SK-N-MC (cell line): ENCODE measurements around the gene TNIK.

Source experiments
- EZH2 ChIP-seq: fragments of 200-600 bp; sonication (generic); IDR thresholded peaks from one replicate; pipeline ENCODE4 v1.6.1; 2017; ENCODE audit warnings: antibody characterized with exemption
- FOXP2 ChIP-seq: optimal IDR thresholded peaks from 2 replicates; pipeline ENCODE3; 2011; ENCODE audit warnings: mild to moderate bottlenecking, moderate library complexity; ENCODE audit not compliant: insufficient read depth; ENCODE audit errors: extremely low read length, control extremely low read depth
- POLR2AphosphoS5 ChIP-seq: IDR thresholded peaks from 2 replicates; pipeline ENCODE4 v1.6.1; 2012; ENCODE audit warnings: mild to moderate bottlenecking, low read depth, low read length, borderline replicate concordance

DNA sequence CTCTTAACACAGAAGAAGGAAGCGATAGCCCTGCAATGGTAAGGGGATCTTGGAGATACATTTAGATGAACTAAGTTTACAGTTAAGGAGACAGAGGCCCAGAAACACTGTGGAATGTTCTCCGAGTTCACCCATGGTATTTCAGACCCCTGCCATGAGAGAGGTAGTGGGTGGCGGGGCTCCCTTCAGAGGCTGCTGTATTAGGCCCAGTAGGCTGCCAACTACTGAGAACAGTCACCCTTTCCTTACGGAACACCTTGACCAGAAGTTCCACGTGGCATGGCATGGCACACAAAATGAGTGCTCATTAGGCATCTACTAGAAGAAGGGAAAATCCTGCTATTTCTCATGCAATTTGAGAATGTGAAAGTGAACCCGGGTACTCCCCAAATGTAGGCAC lies 195.4 kb downstream of the TNIK start:
- TF ChIP-seq EZH2 (no peak), POLR2AphosphoS5 (no peak), FOXP2 (no peak)
